ENCODE measurements around the gene GMPR.

Gene GMPR

DNA sequence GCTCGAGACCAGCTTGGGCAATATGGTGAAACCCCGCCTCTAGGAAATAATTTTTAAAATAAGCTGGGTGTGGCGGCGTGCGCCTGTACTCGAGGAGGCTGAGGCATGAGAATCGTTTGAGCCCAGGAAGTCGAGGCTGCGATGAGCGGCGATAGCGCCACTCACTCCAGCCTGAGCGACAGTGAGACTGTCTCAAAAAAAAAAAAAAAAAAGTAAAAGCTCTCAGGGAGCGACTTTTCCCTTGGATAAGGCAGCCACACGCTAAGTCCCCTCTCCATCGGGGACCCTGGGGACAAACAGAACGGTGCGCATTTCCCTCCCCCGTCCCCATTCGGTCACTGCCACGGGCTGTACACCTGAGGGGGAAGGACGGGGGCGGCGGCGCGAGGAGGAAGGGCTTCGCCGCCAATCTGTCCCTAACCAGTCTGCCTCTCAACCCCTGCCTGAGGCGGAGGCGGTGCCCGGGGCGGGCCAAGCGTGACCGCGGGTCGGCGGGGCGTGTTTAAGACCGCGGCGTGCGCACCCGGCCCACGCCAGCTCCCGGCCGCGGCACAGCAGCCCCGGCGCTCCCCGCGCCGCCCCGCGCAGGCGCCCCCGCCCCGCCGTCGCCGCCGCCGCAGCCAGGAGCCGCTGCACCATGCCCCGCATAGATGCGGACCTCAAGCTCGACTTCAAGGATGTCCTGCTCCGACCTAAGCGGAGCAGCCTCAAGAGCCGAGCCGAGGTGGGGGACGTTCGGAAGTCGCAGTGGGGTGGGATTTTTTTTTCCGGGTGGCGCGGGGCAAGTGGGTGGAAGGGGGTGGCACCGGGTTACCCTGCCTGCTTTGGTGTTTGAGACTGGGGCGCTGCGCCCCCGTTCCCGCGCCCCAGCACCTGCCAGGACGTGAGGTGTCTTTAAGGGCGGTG is at the start of gene GMPR:
GMPR (plus strand) TSS at position 531 of the 906 bp plus-strand sequence; CDS start at position 638, 107 bp downstream.
- Histone ChIP-seq H3K79me2 (ENCODE audit: insufficient read depth, low read length) (no peaks in the 10 kb centered on the region), H3K9me2 (replicated peaks; ENCODE audit: insufficient read depth, low read length) (no peaks in the 10 kb centered on the region), H3K27ac (ENCODE audit: low read depth, low read length) (no peak within 1 kb of the TSS), H3K9ac (ENCODE audit: low read length) (no peak within 1 kb of the TSS), H2AFZ (ENCODE audit: low read depth, low read length, severe bottlenecking) (no peak within 1 kb of the TSS), H3K4me2 (ENCODE audit: low read depth, low read length, poor library complexity, severe bottlenecking) (peak within 1 kb of the TSS; percentile 48), H4K20me1 (ENCODE audit: low read depth, low read length) (no peaks in the 10 kb centered on the region), H3K27me3 (ENCODE audit: low read length) (no peaks in the 10 kb centered on the region), H3K36me3 (ENCODE audit: low read length) (no peaks in the 10 kb centered on the region), H3F3A (ENCODE audit: insufficient read depth) (no peaks in the 10 kb centered on the region), H3K9me3 (ENCODE audit: insufficient read depth, low read length) (no peaks in the 10 kb centered on the region), H3K4me3 (ENCODE audit: insufficient read depth, low read length, poor library complexity, severe bottlenecking) (peak within 1 kb of the TSS; percentile 29)
- TF ChIP-seq, protein P1, sequence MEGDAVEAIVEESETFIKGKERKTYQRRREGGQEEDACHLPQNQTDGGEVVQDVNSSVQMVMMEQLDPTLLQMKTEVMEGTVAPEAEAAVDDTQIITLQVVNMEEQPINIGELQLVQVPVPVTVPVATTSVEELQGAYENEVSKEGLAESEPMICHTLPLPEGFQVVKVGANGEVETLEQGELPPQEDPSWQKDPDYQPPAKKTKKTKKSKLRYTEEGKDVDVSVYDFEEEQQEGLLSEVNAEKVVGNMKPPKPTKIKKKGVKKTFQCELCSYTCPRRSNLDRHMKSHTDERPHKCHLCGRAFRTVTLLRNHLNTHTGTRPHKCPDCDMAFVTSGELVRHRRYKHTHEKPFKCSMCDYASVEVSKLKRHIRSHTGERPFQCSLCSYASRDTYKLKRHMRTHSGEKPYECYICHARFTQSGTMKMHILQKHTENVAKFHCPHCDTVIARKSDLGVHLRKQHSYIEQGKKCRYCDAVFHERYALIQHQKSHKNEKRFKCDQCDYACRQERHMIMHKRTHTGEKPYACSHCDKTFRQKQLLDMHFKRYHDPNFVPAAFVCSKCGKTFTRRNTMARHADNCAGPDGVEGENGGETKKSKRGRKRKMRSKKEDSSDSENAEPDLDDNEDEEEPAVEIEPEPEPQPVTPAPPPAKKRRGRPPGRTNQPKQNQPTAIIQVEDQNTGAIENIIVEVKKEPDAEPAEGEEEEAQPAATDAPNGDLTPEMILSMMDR (IDR thresholded peaks at IDR 0.05; ENCODE audit: insufficient read depth, low read length, poor library complexity, severe bottlenecking), result no peak
- TF ChIP-seq EZH2phosphoT487 (conservative IDR thresholded peaks at IDR 0.05; ENCODE audit: low read length), result no peak

DNA sequence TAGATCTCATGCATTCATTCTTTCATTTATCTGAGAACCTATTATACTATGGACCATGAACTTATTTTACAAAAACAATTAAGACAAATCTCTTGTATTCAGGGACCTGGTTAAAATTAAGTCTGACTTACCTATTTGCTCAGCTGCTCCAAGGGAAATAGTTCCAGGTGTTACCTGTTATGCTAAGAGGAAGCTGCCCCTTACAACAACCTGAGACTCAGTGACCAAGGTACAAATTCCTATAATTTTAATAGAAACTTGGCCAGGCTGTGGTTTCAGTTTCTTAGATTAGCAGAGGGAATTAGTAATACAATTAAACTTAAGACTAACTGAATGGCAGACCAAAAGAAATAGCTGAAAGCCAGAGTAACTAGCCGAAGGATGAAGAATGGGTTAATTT is 48.2 kb upstream of the GMPR start:
- H3K9me3 ChIP-seq (ENCODE audit: insufficient read depth, low read length), result no peaks in the 10 kb centered on the region
- H3K4me2 ChIP-seq (ENCODE audit: low read depth, low read length, poor library complexity, severe bottlenecking), result no peak overlapping the region
- H4K20me1 ChIP-seq (ENCODE audit: low read depth, low read length), result no peaks in the 10 kb centered on the region
- H3K36me3 ChIP-seq (ENCODE audit: low read length), result no peaks in the 10 kb centered on the region
- H3K27me3 ChIP-seq (ENCODE audit: low read length), result no peaks in the 10 kb centered on the region
- no peak overlapping the region for H3K9ac ChIP-seq (ENCODE audit: low read length)
- H3F3A ChIP-seq (ENCODE audit: insufficient read depth), result no peaks in the 10 kb centered on the region
- no peaks in the 10 kb centered on the region for H3K79me2 ChIP-seq (ENCODE audit: insufficient read depth, low read length)
- no peak overlapping the region for H2AFZ ChIP-seq (ENCODE audit: low read depth, low read length, severe bottlenecking)
- no peak overlapping the region for H3K27ac ChIP-seq (ENCODE audit: low read depth, low read length)
- no peak for TF ChIP-seq EZH2phosphoT487 (conservative IDR thresholded peaks at IDR 0.05; ENCODE audit: low read length)
- TF ChIP-seq, protein P1 (IDR thresholded peaks at IDR 0.05; ENCODE audit: insufficient read depth, low read length, poor library complexity, severe bottlenecking), result no peak
- no peaks in the 10 kb centered on the region for H3K9me2 ChIP-seq (replicated peaks; ENCODE audit: insufficient read depth, low read length)
- no peak overlapping the region for H3K4me3 ChIP-seq (ENCODE audit: insufficient read depth, low read length, poor library complexity, severe bottlenecking)

DNA sequence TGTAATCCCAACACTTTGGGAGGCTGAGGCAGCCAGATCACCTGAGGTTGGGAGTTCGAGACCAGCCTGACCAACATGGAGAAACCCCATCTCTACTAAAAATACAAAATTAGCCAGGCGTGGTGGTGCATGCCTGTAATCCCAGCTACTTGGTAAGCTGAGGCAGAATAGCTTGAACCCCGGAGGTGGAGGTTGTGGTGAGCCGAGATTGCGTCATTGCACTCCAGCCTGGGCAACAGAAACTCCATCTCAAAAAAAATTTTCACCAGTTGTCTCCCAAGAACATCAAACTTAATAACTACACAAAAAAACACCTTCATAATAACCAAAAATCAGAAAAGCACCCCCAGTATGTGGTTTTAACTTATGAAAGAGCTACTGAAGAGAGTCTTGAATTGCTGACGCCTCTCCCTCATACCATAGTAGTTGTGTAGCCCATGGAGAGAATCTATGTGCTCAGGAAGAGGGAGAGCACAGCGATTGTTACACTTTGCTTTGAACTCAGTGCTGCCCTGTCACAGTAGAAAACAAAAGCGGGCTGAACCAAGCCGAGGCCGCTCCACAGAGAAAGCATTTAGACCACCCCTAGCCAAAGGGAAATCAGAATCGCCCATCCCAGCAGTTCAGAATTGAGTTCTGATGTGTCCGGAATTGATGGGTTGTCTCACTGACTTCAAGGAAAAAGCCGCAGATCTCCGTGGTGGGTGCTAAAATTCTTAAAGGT is 42.0 kb upstream of the GMPR start:
- H3K4me3 ChIP-seq (ENCODE audit: insufficient read depth, low read length, poor library complexity, severe bottlenecking), result no peak overlapping the region
- TF ChIP-seq, protein P1 (IDR thresholded peaks at IDR 0.05; ENCODE audit: insufficient read depth, low read length, poor library complexity, severe bottlenecking), result no peak
- no peak for TF ChIP-seq EZH2phosphoT487 (conservative IDR thresholded peaks at IDR 0.05; ENCODE audit: low read length)
- H3F3A ChIP-seq (ENCODE audit: insufficient read depth), result peaks cover 8% of the 10 kb centered on the region; the same call in 1 of the 2 replicates
- H3K27ac ChIP-seq (ENCODE audit: low read depth, low read length), result no peak overlapping the region
- no peaks in the 10 kb centered on the region for H3K79me2 ChIP-seq (ENCODE audit: insufficient read depth, low read length)
- no peak overlapping the region for H2AFZ ChIP-seq (ENCODE audit: low read depth, low read length, severe bottlenecking)
- no peaks in the 10 kb centered on the region for H3K9me3 ChIP-seq (ENCODE audit: insufficient read depth, low read length)
- H3K36me3 ChIP-seq (ENCODE audit: low read length), result no peaks in the 10 kb centered on the region
- no peaks in the 10 kb centered on the region for H3K27me3 ChIP-seq (ENCODE audit: low read length)
- H3K4me2 ChIP-seq (ENCODE audit: low read depth, low read length, poor library complexity, severe bottlenecking), result no peak overlapping the region
- H3K9ac ChIP-seq (ENCODE audit: low read length), result no peak overlapping the region
- no peaks in the 10 kb centered on the region for H3K9me2 ChIP-seq (replicated peaks; ENCODE audit: insufficient read depth, low read length)
- H4K20me1 ChIP-seq (ENCODE audit: low read depth, low read length), result no peaks in the 10 kb centered on the region

Measured in SU-DHL-6 (cell line).